ENCODE data around the gene SPRED3. TPM values are rescaled to one million over a fixed set of nuclear protein-coding genes. Genes with fewer than 3 reads are reported as not detected.
"Not testable (repeated sequence)": the region's sequence is repeated elsewhere in the genome, so short reads cannot be mapped to it uniquely, and the experiment has no call there.

Gene SPRED3
- polyA plus RNA-seq, 4 donors = 0.85 to 2.7 (median 1.8) TPM

DNA sequence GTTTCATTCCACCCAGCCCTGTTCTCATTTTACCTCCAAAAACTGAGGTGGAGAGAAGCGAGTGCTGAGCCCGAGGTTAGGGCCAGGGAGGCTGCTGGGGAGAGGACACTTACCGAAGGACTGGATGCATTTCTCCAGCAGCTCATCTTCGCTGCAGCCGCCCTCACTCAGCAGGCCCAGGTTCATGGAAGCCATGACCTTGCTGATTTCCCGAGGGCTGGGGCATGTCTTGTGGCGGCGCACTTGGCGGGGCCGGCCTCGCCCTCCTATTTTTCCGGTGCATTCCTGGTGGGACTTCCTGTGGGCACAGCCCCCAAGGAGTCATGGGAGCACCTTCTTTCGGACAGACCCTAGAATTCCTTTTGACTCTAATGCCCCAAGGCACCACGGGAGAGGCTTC lies 33.4 kb downstream of the SPRED3 start:
- no peak overlapping the region for H3K4me3 ChIP-seq (ENCODE audit: low read depth in 1 of 3, low read length in 3 of 3)
- H3K27ac ChIP-seq (ENCODE audit: low read depth in 1 of 3, low read length in 2 of 3) = no peak overlapping the region
- WGBS, 3 donors = 74 to 81% (median 77%) methylated on average over 14 of the region's 14 CpGs
- peaks cover 0 to 14% (median 0%) of the 10 kb centered on the region in 3 donors for H3K27me3 ChIP-seq (ENCODE audit: control insufficient read depth in 3 of 3, insufficient read depth in 3 of 3, low read length in 3 of 3)
- peaks cover 0 to 11% (median 3%) of the 10 kb centered on the region in 3 donors for H3K4me1 ChIP-seq (ENCODE audit: control insufficient read depth in 3 of 3, insufficient read depth in 2 of 3, low read depth in 1 of 3, low read length in 2 of 3)
- DNase-seq = no peak
- no peaks in the 10 kb centered on the region for H3K9me3 ChIP-seq (ENCODE audit: control insufficient read depth in 2 of 2, insufficient read depth in 1 of 2, low read depth in 1 of 2, low read length in 1 of 2)
- no peak for FAIRE-seq
- no peaks in the 10 kb centered on the region for H3K36me3 ChIP-seq (ENCODE audit: control insufficient read depth in 3 of 3, insufficient read depth in 2 of 3, low read depth in 1 of 3, low read length in 3 of 3)

GRCh38 chr19:38422438-38422837 lies 33.9 kb downstream of the SPRED3 start:
- no peaks in the 10 kb centered on the region for H3K9me3 ChIP-seq (ENCODE audit: control insufficient read depth in 2 of 2, insufficient read depth in 1 of 2, low read depth in 1 of 2, low read length in 1 of 2)
- WGBS, 3 donors = 59 to 80% (median 78%) methylated on average over 7 of the region's 7 CpGs
- peaks cover 0 to 14% (median 0%) of the 10 kb centered on the region in 3 donors for H3K27me3 ChIP-seq (ENCODE audit: control insufficient read depth in 3 of 3, insufficient read depth in 3 of 3, low read length in 3 of 3)
- FAIRE-seq = no peak
- H3K27ac ChIP-seq (ENCODE audit: low read depth in 1 of 3, low read length in 2 of 3) = no peak overlapping the region
- no peaks in the 10 kb centered on the region for H3K36me3 ChIP-seq (ENCODE audit: control insufficient read depth in 3 of 3, insufficient read depth in 2 of 3, low read depth in 1 of 3, low read length in 3 of 3)
- DNase-seq = no peak
- H3K4me3 ChIP-seq (ENCODE audit: low read depth in 1 of 3, low read length in 3 of 3) = no peak overlapping the region
- peaks cover 0 to 11% (median 3%) of the 10 kb centered on the region in 3 donors for H3K4me1 ChIP-seq (ENCODE audit: control insufficient read depth in 3 of 3, insufficient read depth in 2 of 3, low read depth in 1 of 3, low read length in 2 of 3)

GRCh38 chr19:38424272-38424671 lies 35.8 kb downstream of the SPRED3 start:
- H3K4me3 ChIP-seq (ENCODE audit: low read depth in 1 of 3, low read length in 3 of 3) = no peak overlapping the region

GRCh38 chr19:38425222-38425809 lies 36.8 kb downstream of the SPRED3 start:
- Histone ChIP-seq H3K36me3 (ENCODE audit: control insufficient read depth in 3 of 3, insufficient read depth in 2 of 3, low read depth in 1 of 3, low read length in 3 of 3) (no peaks in the 10 kb centered on the region), H3K27ac (ENCODE audit: low read depth in 1 of 3, low read length in 2 of 3) (no peak overlapping the region), H3K4me3 (ENCODE audit: low read depth in 1 of 3, low read length in 3 of 3) (no peak overlapping the region), H3K9me3 (ENCODE audit: control insufficient read depth in 2 of 2, insufficient read depth in 1 of 2, low read depth in 1 of 2, low read length in 1 of 2) (no peaks in the 10 kb centered on the region), H3K27me3 (ENCODE audit: control insufficient read depth in 3 of 3, insufficient read depth in 3 of 3, low read length in 3 of 3) (peaks cover 0 to 18% (median 0%) of the 10 kb centered on the region in 3 donors), H3K4me1 (ENCODE audit: control insufficient read depth in 3 of 3, insufficient read depth in 2 of 3, low read depth in 1 of 3, low read length in 2 of 3) (no peaks in the 10 kb centered on the region)
- FAIRE-seq (no peak), DNase-seq (no peak)
- 71 to 77% (median 75%) methylated on average over 7 of the region's 7 CpGs for WGBS, 3 donors

More at GRCh38 chr19:38424272-38424671, 35.8 kb downstream of the SPRED3 start:
- no peak overlapping the region for H3K27ac ChIP-seq (ENCODE audit: low read depth in 1 of 3, low read length in 2 of 3)
- H3K9me3 ChIP-seq (ENCODE audit: control insufficient read depth in 2 of 2, insufficient read depth in 1 of 2, low read depth in 1 of 2, low read length in 1 of 2) = no peaks in the 10 kb centered on the region
- H3K27me3 ChIP-seq (ENCODE audit: control insufficient read depth in 3 of 3, insufficient read depth in 3 of 3, low read length in 3 of 3) = peaks cover 0 to 18% (median 0%) of the 10 kb centered on the region in 3 donors
- no peaks in the 10 kb centered on the region for H3K4me1 ChIP-seq (ENCODE audit: control insufficient read depth in 3 of 3, insufficient read depth in 2 of 3, low read depth in 1 of 3, low read length in 2 of 3)
- 42 to 80% (median 54%) methylated on average over 3 to 5 of the region's 5 CpGs for WGBS, 3 donors
- DNase-seq (no peak), FAIRE-seq (no peak)
- no peaks in the 10 kb centered on the region for H3K36me3 ChIP-seq (ENCODE audit: control insufficient read depth in 3 of 3, insufficient read depth in 2 of 3, low read depth in 1 of 3, low read length in 3 of 3)

DNA sequence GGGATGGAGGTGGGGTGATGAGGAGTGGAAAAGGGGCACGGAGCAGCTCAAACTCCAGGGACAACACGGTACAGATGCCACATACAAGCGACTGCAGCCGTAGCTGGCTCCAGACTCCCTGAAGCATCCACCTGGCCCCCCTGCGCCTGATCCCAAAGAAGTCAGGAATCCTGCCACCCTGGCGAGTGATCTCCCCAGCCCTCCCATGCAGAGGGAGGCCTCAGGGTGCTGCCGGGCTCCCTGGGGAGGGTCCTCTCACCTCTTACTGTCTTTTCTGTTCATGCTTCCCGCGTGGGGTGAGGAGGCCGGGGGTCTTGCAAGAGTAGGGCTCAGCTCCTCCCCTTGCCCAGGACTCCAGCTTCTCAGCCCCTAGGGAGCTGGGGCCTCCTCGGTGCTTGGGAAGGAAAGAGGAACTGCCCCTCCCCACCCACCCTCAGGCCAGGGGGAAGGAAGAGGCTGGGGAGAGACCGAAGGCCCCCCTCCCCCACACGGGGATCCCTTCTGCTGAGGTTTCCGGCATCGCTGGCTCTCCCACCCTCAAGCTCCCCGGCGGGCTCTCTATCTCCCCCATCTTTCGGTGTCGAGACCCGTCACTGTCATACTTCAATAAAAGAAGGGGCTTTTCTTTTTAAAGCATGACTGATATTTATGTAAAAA lies 37.4 kb downstream of the SPRED3 start, which contains the start of gene RASGRP4:
Gene RASGRP4 (minus strand): TSS at position 410 of the 657 bp plus-strand sequence. CDS start 128 bp downstream, at position 282.
- Histone ChIP-seq H3K27me3 (ENCODE audit: control insufficient read depth in 3 of 3, insufficient read depth in 3 of 3, low read length in 3 of 3) (peaks cover 0 to 20% (median 0%) of the 10 kb centered on the region in 3 donors), H3K36me3 (ENCODE audit: control insufficient read depth in 3 of 3, insufficient read depth in 2 of 3, low read depth in 1 of 3, low read length in 3 of 3) (no peaks in the 10 kb centered on the region), H3K4me1 (ENCODE audit: control insufficient read depth in 3 of 3, insufficient read depth in 2 of 3, low read depth in 1 of 3, low read length in 2 of 3) (no peaks in the 10 kb centered on the region), H3K27ac (ENCODE audit: low read depth in 1 of 3, low read length in 2 of 3) (no peak within 1 kb of the TSS), H3K9me3 (ENCODE audit: control insufficient read depth in 2 of 2, insufficient read depth in 1 of 2, low read depth in 1 of 2, low read length in 1 of 2) (no peaks in the 10 kb centered on the region), H3K4me3 (ENCODE audit: low read depth in 1 of 3, low read length in 3 of 3) (no peak within 1 kb of the TSS)
- DNase-seq = no peak
- no peak for FAIRE-seq
- 25 to 43% (median 36%) methylated on average over 20 of the region's 20 CpGs for WGBS, 3 donors

GRCh38 chr19:38427035-38427677 lies 38.7 kb downstream of the SPRED3 start:
- peaks cover 0 to 18% (median 0%) of the 10 kb centered on the region in 3 donors for H3K27me3 ChIP-seq (ENCODE audit: control insufficient read depth in 3 of 3, insufficient read depth in 3 of 3, low read length in 3 of 3)
- H3K36me3 ChIP-seq (ENCODE audit: control insufficient read depth in 3 of 3, insufficient read depth in 2 of 3, low read depth in 1 of 3, low read length in 3 of 3); H3K4me1 ChIP-seq (ENCODE audit: control insufficient read depth in 3 of 3, insufficient read depth in 2 of 3, low read depth in 1 of 3, low read length in 2 of 3): not testable (repeated sequence)

DNA sequence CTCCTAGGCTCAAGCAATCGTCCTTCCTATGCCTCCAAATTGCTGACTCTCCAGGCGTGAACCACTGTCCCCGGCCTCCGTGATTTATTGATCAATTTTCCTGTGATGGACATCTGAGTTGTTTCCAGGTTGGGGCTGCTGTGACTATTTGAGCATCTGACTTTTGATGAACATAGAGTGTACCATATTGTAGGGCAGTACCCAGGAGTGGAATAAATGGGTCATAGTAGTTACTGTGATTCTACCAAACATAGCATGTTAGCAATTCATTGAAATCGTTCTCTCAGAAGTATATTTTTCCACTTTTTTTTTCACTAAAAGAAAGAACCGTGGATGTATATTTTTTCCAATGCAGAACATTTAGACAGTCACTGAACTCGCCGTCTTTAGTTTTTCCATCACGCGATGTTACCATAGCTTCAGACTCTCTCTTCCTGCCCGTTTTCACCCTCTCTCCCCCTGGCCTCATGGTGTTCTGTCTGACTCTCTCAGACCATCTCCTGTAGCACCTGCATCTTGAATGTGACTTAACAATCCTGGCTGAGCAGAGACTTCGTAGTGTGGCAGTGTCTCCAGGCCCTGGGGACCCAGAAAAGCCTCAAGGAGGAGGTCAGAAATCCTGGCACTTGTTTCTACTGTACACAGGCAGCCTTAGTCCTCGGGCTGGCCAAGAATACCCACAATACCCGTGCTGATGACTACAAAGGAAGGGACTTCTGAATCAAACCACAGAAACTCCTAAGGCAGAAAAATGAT lies 40.7 kb downstream of the SPRED3 start:
- Histone ChIP-seq H3K27me3 (ENCODE audit: control insufficient read depth in 3 of 3, insufficient read depth in 3 of 3, low read length in 3 of 3) (peaks cover 0 to 24% (median 2%) of the 10 kb centered on the region in 3 donors), H3K4me1 (ENCODE audit: control insufficient read depth in 3 of 3, insufficient read depth in 2 of 3, low read depth in 1 of 3, low read length in 2 of 3) (no peaks in the 10 kb centered on the region), H3K27ac (ENCODE audit: low read depth in 1 of 3, low read length in 2 of 3) (no peak overlapping the region), H3K36me3 (ENCODE audit: control insufficient read depth in 3 of 3, insufficient read depth in 2 of 3, low read depth in 1 of 3, low read length in 3 of 3) (no peaks in the 10 kb centered on the region), H3K9me3 (ENCODE audit: control insufficient read depth in 2 of 2, insufficient read depth in 1 of 2, low read depth in 1 of 2, low read length in 1 of 2) (no peaks in the 10 kb centered on the region), H3K4me3 (ENCODE audit: low read depth in 1 of 3, low read length in 3 of 3) (no peak overlapping the region)
- whole genome bisulfite sequencing, 3 donors = 47 to 58% (median 55%) methylated on average over 14 of the region's 14 CpGs
- DNase-seq = no peak
- no peak for FAIRE-seq

More at GRCh38 chr19:38427035-38427677, 38.7 kb downstream of the SPRED3 start:
- not testable (repeated sequence) for FAIRE-seq; H3K4me3 ChIP-seq (ENCODE audit: low read depth in 1 of 3, low read length in 3 of 3); DNase-seq; H3K9me3 ChIP-seq (ENCODE audit: control insufficient read depth in 2 of 2, insufficient read depth in 1 of 2, low read depth in 1 of 2, low read length in 1 of 2); H3K27ac ChIP-seq (ENCODE audit: low read depth in 1 of 3, low read length in 2 of 3)
- 58 to 63% (median 60%) methylated on average over 11 to 17 of the region's 17 CpGs for WGBS, 3 donors

- Histone ChIP-seq H3K36me3 (ENCODE audit: control insufficient read depth in 3 of 3, insufficient read depth in 2 of 3, low read depth in 1 of 3, low read length in 3 of 3) (no peaks in the 10 kb centered on the region), H3K4me1 (ENCODE audit: control insufficient read depth in 3 of 3, insufficient read depth in 2 of 3, low read depth in 1 of 3, low read length in 2 of 3) (no peaks in the 10 kb centered on the region), H3K27ac (ENCODE audit: low read depth in 1 of 3, low read length in 2 of 3) (no peak overlapping the region), H3K27me3 (ENCODE audit: control insufficient read depth in 3 of 3, insufficient read depth in 3 of 3, low read length in 3 of 3) (peaks cover 0 to 30% (median 4%) of the 10 kb centered on the region in 3 donors), H3K4me3 (ENCODE audit: low read depth in 1 of 3, low read length in 3 of 3) (no peak overlapping the region), H3K9me3 (ENCODE audit: control insufficient read depth in 2 of 2, insufficient read depth in 1 of 2, low read depth in 1 of 2, low read length in 1 of 2) (no peaks in the 10 kb centered on the region)
- DNase-seq = no peak
- WGBS, 3 donors = 73 to 80% (median 80%) methylated on average over 2 of the region's 2 CpGs
- FAIRE-seq = no peak
Observed at GRCh38 chr19:38429811-38430156, 41.3 kb downstream of the SPRED3 start.
